GM13977 (cell line): ENCODE results near the gene DIPK1B.
"Not testable (repeated sequence)": the region's sequence is repeated elsewhere in the genome, so short reads cannot be mapped to it uniquely, and the experiment has no call there.

Source experiments
- DNase-seq: peaks from one replicate; pipeline ENCODE4 v3.0.0; 2012; ENCODE audit warnings: low spot score
- CTCF ChIP-seq: IDR thresholded peaks from 2 replicates; pipeline ENCODE4 v1.5.1; 2012; ENCODE audit warnings: mild to moderate bottlenecking, control low read depth; ENCODE audit not compliant: insufficient read depth; ENCODE audit errors: extremely low read depth, missing control alignments
- in situ Hi-C: fragments of 300-500 bp; cut with MboI; formaldehyde crosslinking; loops from one replicate; pipeline ENCODE4 v1.12.0; 2022; ENCODE audit warnings: low sequenced_read_pairs, low pct_unique_long_range_greater_than_20kb, mixed read lengths, inconsistent platforms; ENCODE audit not compliant: unreplicated experiment

DIPK1B gene

GRCh38 chr9:136757328-136757727 lies 45.0 kb downstream of the DIPK1B start:
- no peak for TF ChIP-seq CTCF
- in situ Hi-C loops = no loop called here
- DNase-seq = no peak

GRCh38 chr9:136757751-136758140 lies 45.4 kb downstream of the DIPK1B start:
- no peak for DNase-seq
- in situ Hi-C loops = no loop called here
- TF ChIP-seq CTCF = no peak

GRCh38 chr9:136759001-136759400 lies 46.6 kb downstream of the DIPK1B start:
- no peak for TF ChIP-seq CTCF
- in situ Hi-C loops = no loop called here
- DNase-seq = no peak

DNA sequence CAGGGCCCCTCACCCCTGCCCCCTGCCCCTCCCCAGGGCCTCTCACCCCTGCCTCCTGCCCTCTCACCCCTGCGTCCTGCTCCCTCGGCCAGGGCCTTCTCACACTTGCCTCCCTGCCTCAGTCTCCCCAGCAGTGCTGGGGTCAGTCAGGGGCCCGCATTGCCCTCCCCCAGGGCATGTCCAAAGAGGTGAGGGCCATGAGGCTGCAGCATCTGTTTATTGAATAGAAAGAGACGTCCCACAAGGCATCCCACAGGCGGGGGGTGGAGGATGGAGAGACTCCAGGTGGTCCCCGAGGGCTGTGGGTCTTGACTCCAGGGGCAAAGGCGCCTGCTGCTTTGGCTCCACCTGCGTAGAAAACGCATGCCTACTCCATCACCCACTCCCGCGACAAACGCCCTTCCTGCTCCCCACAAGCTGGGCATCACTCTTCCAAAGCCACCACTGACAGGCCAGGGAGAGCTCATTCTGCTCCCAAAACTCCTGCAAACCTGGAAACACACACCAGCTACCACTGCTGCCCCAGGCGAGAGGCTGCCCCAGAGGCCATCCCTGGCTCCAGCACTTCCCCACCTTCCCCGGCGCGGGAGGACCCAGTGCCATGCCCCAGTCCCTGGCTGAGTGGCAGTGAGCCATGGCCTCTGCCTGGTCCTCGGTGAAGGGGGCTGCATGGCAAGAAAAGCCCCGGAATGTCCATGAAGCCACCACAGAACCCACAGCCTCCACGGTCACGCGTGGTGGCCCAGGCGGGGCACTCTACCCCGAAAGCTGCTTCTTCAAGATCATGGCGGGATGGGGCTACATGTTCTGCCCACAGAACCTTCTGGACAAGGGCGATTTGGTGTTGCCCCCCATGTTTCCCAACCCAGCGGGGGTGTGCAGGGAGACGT lies 47.3 kb downstream of the DIPK1B start:
- no peak for TF ChIP-seq CTCF
- no peak for DNase-seq
- in situ Hi-C loops = no loop called here

- in situ Hi-C loops = no loop called here
- no peak for DNase-seq
- TF ChIP-seq CTCF = no peak
These were observed 48.1 kb downstream of the DIPK1B start for GRCh38 chr9:136760424-136760823.

DNA sequence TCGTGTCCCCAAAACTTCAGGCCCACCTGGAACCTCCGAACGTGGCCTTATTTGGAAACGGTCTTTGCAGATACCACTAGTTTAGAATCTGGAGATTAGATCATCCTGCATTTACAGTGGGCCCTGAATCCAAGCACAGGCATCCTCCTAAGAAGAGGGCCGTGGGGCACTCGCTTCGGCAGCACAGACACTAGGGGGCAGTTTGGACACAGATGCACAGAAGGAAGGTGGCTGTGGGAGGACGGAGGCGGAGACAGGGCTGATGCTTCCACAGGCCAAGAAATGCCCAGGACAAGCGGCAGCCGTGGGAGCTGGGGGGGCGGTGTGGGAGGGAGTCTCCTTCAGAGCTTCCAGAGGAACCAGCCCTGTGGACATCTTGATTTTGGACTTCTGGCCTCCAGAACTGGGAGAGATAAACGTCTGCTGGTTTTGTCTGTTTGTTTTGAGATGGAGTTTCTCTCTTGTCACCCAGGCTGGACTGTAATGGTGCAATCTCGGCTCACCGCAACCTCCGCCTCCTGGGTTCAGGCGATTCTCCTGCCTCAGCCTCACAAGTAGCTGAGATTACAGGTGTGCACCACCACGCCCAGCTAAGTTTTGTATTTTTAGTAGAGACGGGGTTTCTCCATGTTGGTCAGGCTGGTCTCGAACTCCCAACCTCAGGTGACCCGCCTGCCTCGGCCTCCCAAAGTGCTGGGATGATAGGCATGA lies 48.6 kb downstream of the DIPK1B start:
- in situ Hi-C loops, DNase-seq: not testable (repeated sequence)
- TF ChIP-seq CTCF = peak; percentile 73
